UCSD-AML1 (cell line): ENCODE data around the gene ZNF22.
A peak's percentile ranks its signal among the peaks of the same experiment; 100 is the strongest.

ENCODE experiments used
- DNase-seq: peaks from one replicate; lab custom pipeline; 2025; ENCODE audit not compliant: unreplicated experiment; lab: John Stamatoyannopoulos, UW

ZNF22 gene

GRCh38 chr10:45000752-45001380, at the start of gene ZNF22:
Gene ZNF22, plus strand, starts transcription at chr10:45000923. Its CDS starts 2,446 bp downstream, at chr10:45003369.
- DNase-seq = no peak

GRCh38 chr10:44951576-44952226, 49.0 kb upstream of the ZNF22 start:
- DNase-seq = no peak

DNA sequence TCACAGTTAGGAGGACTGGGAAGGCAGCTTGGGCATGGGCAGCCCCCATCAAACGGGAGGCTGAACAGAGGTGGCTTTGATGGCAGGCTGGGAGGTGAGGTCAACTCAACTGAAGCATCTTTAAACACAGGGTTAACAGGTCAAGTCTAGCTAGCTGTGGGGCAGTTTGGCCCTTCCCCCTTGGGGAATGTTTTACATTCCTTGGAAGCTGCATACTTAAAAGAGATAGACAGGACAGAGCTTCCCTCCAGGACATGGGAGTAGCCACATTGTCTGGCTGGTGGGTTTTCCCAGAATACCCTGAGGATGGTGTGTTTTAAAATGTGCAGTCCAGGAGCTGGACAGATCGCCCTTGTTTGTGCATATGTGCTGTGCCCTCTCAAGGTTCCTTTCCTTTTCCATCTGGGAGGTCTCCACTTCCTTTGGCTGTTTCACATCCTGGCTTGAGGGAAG, 47.9 kb upstream of the ZNF22 start:
- DNase-seq = no peak

DNA sequence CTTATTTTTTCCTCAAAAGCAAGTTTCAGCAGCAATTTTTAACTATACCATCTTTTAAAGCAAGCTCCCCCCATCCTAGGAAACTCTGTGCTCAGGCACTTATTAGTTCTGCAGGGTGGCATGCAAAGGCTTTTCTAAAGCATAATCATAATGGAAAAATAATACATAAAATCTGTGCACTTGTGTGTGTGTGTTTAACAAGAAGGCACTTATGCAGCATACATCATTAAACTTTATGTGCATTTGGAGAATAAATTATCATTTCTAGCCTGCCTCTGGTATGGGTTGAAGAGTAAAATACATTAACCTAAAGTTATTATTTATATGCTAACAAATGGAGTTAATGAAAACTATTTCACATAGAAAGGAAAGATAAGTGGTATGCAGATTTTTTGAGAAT, 46.7 kb upstream of the ZNF22 start:
- no peak for DNase-seq

- DNase-seq = no peak
These were observed 45.8 kb upstream of the ZNF22 start for GRCh38 chr10:44954962-44955361.

DNA sequence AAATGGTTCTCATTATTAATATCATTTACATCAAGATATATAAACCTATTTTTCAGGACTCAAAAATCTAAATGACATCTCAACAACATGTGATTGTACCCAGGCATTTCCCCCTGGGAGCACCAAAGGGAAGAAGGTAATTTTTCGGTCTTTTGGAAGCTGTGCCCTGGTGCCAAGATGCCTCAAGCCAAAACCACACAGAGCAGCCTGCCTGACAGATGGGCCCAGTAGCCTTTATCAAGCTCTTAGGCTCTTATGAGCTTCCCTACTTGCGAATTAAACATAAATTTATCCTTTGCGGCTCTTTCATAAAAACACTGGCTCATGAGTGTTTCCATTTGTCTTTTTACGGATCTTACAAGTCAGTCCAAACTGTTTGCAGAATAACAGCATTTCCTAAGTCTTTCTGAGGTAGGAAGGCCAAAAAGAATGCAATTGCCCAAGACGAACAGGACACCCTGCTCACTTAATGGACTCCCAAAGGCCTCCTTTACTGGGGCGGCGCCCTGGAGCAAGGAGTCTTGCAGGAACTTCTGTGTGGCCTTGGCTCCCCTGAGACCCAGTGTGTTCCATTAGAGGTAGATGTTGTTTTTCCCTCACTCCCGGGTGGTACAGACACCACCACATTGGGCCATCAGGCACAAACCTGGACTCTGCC, 45.2 kb upstream of the ZNF22 start:
- no peak for DNase-seq

GRCh38 chr10:44956226-44956625, 44.5 kb upstream of the ZNF22 start:
- no peak for DNase-seq

- DNase-seq = no peak
These were observed 43.7 kb upstream of the ZNF22 start for GRCh38 chr10:44956717-44957706.

- no peak for DNase-seq
These were observed 42.4 kb upstream of the ZNF22 start for GRCh38 chr10:44958196-44958897.

GRCh38 chr10:44958898-44959246, 41.9 kb upstream of the ZNF22 start:
- no peak for DNase-seq

DNA sequence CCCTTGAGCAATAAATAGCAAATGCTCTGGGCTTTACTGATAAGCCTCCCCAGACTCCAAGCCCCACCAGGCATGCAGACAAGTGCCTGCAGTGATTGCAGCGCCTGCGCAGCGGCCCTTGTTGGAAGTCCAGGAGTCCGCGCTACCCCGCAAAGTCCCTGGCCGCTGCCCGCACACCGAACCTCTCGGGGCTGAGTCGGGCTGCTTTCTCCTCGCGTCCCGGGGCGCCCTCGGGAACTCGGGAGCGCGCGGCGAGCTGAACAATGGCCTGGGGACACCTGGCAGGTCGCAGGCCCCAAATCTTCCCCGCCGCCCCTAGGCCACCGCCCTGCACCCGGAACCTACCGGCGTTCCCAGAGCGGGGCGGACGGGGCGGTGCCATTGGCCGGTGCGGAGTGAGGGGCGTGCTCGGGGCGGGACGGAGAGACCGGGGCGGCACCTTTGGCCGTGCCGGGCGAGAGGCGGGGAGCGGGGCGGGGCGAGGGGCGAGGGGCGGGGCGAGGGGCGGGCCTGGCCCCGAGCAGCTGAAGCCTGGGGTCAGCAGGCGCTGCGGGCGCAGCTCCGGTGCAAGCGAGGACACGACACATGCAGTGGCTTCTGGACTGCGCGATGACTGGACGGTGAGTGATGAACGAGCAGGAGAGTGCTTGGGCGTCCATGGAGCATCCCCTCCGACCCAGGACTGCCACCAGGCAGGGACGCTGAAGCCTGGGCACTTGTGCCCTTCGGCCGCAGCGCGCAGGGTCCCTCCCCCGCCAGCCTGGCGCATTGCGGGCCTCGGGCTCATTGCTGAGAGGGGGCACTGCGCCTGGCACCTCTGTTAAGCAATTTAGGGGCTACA, 41.3 kb upstream of the ZNF22 start, which contains the start of gene RASSF4:
TSS of gene RASSF4 (plus strand) at position 556 of the 841 bp plus-strand sequence. CDS start 10,401 bp downstream, outside the sequence.
- DNase-seq = peak; percentile 89

GRCh38 chr10:44960088-44960460, 40.6 kb upstream of the ZNF22 start:
- no peak for DNase-seq

- DNase-seq = no peak
These were observed 40.1 kb upstream of the ZNF22 start for GRCh38 chr10:44960482-44961229.

- no peak for DNase-seq
These were observed 39.5 kb upstream of the ZNF22 start for GRCh38 chr10:44961230-44961571.

DNA sequence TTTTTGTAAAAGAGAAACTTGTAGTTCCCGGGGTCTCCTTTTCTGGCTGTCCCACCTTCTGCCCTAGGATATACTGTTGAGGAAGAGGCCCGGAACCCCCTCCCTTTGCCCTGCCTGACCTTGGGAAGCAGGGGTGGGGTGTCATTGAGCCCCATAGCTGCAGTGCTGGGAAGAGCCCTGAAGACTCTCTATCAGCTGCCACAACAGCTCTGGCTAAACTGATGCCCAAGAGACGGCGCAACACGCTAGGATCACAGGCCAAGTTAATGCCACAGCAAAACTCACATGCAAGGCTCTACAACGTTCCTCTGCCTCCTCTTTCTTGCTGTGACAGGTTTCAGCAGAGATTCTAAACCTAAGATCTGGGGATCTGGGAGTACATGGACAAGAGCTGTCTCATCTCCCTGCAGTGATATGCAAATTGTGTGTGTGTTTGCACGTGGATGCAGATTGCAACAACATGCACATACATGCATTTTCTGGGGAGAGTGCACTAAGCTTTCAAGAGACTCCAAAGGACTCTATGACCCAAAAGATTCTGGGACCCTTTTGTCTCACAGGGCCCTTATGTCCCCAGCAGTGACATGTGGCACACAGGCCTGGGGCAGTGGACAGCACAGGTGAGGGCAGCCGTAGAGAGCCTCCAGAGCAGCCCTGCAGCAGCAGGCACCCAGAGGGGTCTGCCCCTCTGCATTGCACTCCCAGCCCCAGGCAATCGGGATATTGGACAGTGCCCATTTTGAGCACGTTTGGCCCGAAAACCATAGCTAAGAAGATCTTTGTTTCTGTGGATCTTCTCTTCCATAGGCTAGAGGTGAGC, 38.6 kb upstream of the ZNF22 start:
- no peak for DNase-seq

DNA sequence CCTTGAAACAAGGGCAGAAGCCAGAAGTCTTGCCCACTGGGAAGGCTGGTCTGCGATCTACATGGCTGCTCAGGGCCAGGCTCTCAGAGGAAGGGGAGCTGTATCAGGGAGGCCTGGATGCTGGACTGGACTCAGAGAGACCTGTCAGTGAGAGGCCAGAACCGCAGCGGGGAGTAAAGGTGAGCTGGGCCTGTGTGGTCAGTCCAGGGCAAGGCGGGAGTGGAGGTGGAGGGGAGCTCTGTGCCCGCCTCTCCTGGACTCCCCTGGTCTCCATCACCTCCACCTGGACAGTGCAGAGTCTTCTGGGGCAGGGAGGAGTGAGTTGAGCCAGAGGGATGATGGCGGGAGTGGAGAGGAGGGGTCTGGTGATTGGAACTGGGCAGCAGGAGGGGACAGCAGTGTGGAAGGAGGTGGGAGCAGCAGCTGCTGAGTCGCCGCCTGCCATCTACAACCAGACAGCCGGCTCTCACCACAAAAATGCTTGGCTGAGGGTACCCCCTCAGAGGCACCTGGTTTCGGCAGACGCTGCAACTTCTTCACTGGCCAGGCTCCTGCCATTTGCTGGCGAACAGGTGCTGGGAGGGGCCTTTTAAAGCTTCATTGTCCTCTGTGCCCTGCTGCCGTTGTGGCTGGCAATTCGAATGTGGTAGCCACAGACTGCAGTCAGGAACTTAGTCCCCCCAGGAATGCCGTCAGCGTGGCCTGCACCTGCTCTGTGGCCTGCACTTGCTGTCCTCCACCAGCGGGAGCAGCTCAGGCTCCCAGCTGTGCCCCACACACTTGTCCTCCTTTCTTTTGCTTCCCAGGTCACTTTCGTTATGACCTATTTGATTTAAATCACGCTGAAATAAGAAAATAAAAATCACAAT, 37.6 kb upstream of the ZNF22 start:
- no peak for DNase-seq
